ENCODE measurements around the gene SLC35G1.

SLC35G1 gene

GRCh38 chr10:93893646-93894515 lies at the start of gene SLC35G1:
Gene SLC35G1 (plus strand): TSS chr10:93893978. CDS start chr10:93894034, 56 bp downstream.
- DNase-seq, result peak; percentile 80

GRCh38 chr10:93844979-93845626 lies 48.7 kb upstream of the SLC35G1 start:
- no peak for DNase-seq

- DNase-seq, result no peak
These were observed 44.2 kb upstream of the SLC35G1 start for GRCh38 chr10:93849593-93849992.

GRCh38 chr10:93850031-93851015 lies 43.5 kb upstream of the SLC35G1 start:
- DNase-seq, result no peak

GRCh38 chr10:93851169-93851568 lies 42.6 kb upstream of the SLC35G1 start:
- DNase-seq, result no peak

GRCh38 chr10:93852476-93853095 lies 41.2 kb upstream of the SLC35G1 start:
- no peak for DNase-seq

GRCh38 chr10:93854975-93855374 lies 38.8 kb upstream of the SLC35G1 start:
- DNase-seq, result no peak

GRCh38 chr10:93856349-93857145 lies 37.2 kb upstream of the SLC35G1 start:
- DNase-seq, result no peak

- no peak for DNase-seq
These were observed 34.6 kb upstream of the SLC35G1 start for GRCh38 chr10:93859049-93859655.

GRCh38 chr10:93861825-93862224 lies 32.0 kb upstream of the SLC35G1 start:
- DNase-seq, result no peak

- no peak for DNase-seq
These were observed 27.9 kb upstream of the SLC35G1 start for GRCh38 chr10:93865794-93866425.

GRCh38 chr10:93867525-93867924 lies 26.3 kb upstream of the SLC35G1 start:
- no peak for DNase-seq

GRCh38 chr10:93871671-93872204 lies 22.0 kb upstream of the SLC35G1 start:
- DNase-seq, result no peak

- no peak for DNase-seq
These were observed 21.2 kb upstream of the SLC35G1 start for GRCh38 chr10:93872375-93873158.

- no peak for DNase-seq
These were observed 20.2 kb upstream of the SLC35G1 start for GRCh38 chr10:93873420-93874115.

GRCh38 chr10:93874309-93875031 lies 19.3 kb upstream of the SLC35G1 start:
- no peak for DNase-seq

- no peak for DNase-seq
These were observed 18.8 kb upstream of the SLC35G1 start for GRCh38 chr10:93875032-93875358.

- no peak for DNase-seq
These were observed 17.4 kb upstream of the SLC35G1 start for GRCh38 chr10:93876381-93876780.

All from stimulated activated CD8-positive, alpha-beta memory T cell treated with anti-CD3 and anti-CD28 coated beads, Interleukin-4, amount 100 ng/mL, for 48 hours (primary cell).